GM19324 (cell line): Measurements from ENCODE around the gene RNF7.
"Not testable (repeated sequence)": the region's sequence is repeated elsewhere in the genome, so short reads cannot be mapped to it uniquely, and the experiment has no call there.

Experiments
- ATAC-seq: cut with Tn5 transposase; IDR thresholded peaks from one replicate; pipeline ENCODE4 v1.9.1; 2021; ENCODE audit warnings: mild to moderate bottlenecking, moderate library complexity; ENCODE audit not compliant: unreplicated experiment, low FRiP score

RNF7 gene

GRCh38 chr3:141729240-141729639 is 8.9 kb upstream of the RNF7 start:
- ATAC-seq = no peak

DNA sequence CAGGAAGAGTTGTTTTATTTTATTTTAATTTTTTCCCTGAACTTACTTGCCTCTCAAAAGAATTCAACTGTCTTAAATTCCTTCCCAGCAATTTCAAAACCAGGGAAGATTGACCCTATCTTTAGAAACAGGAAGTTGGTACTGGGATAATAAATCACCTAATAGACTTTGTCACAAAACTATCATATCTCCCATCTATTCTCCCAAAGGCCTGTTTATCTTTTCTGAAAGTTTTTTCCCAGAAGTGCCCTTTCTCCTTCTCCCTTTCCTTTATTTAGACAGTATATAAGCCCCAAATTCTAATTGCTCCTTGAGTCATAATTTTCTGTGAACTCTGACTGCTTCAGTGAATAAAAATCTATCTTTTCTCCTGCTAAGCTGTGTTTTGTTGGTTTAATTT is 2.9 kb upstream of the RNF7 start:
- ATAC-seq = no peak

GRCh38 chr3:141735770-141736465 is 2.2 kb upstream of the RNF7 start:
- no peak for ATAC-seq

GRCh38 chr3:141737093-141737492 is 1.0 kb upstream of the RNF7 start:
- no peak for ATAC-seq

DNA sequence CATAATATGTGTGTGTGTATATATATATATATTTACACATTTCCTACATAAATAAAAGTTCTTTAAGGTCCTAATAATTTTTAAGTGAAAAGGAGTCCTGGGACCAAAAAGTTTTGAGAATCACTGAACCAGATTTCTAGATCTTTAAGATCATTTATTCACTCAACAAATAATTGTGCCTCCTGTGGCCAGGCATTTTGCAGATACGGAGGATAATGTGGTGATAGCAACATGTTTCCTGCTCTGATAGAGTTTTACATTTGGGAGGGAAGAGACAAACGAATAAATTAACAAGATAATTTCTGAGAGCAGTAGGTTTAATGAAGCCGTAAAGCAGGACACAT is 448 bp upstream of the RNF7 start:
- no peak for ATAC-seq

- no peak for ATAC-seq
These were observed 829 bp downstream of the RNF7 start for GRCh38 chr3:141738891-141739363.

DNA sequence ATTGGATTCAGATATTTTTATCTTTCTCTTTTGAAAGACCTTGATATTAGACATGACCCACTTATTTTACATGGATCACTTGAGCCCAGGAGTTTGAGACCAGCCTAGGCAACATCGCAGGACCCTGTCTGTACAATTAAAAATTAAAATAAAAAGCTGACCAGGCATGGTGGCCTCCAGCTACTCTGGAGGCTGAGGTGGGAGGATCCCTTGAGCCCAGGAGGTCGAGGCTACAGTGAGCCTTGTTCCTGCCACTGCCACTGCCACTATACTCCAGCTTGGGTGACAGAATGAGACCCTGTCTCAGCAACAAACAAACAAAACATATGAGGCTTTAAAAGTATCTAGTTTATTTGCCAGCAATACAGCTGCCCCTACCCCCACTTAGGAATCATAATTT is 1.6 kb downstream of the RNF7 start:
- no peak for ATAC-seq

GRCh38 chr3:141740349-141740748 is 2.3 kb downstream of the RNF7 start:
- ATAC-seq = no peak

DNA sequence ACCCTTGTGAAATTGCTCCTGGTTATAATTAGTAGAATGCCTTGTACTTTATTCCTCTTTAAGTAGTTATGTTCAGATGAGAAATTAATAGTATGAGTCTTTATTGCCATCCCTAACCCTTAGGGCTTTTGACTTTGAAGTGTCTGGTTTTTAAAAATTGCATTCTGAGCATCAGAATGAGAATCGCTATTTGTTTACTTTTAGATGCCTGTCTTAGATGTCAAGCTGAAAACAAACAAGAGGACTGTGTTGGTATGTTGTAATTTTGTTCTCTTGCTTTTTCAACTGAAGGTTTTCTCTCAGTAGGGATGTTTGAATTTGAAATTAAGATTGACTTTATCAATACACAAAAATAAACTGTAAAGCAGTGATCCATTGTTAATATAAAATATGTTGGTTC is 5.2 kb downstream of the RNF7 start:
- no peak for ATAC-seq

- ATAC-seq = no peak
These were observed 8.9 kb downstream of the RNF7 start for GRCh38 chr3:141746962-141747361.

- no peak for ATAC-seq
These were observed 15.3 kb downstream of the RNF7 start for GRCh38 chr3:141753399-141753798.

DNA sequence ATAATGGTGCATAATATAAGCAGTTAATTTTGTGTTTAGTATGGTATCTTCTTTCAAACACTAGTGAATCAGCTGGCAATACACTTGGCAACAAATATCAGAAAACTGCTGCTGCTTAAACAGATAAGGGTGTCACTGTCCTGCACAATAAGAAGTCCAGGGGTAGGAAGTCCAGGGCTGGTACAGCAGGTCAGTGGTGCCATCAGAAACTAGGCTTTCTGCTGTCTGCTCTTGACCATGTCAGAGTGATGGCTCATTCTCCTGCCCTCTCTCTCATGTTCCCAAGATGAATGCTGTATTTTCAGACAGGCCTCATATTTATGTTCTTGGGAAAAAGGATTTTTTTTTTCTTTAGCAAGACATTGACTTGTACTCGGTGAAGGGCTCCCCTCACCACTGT is 15.9 kb downstream of the RNF7 start:
- ATAC-seq = no peak

GRCh38 chr3:141762552-141762951 is 24.5 kb downstream of the RNF7 start:
- not testable (repeated sequence) for ATAC-seq

- ATAC-seq = no peak
These were observed 25.1 kb downstream of the RNF7 start, which contains the start of gene GRK7 for GRCh38 chr3:141763088-141763750. Gene GRK7, plus strand, starts transcription at chr3:141763408. Its CDS starts 14,877 bp downstream, at chr3:141778285.

- ATAC-seq = no peak
These were observed 25.9 kb downstream of the RNF7 start for GRCh38 chr3:141764045-141764444.

- ATAC-seq = no peak
These were observed 26.4 kb downstream of the RNF7 start for GRCh38 chr3:141764465-141764864.

GRCh38 chr3:141764986-141765385 is 26.9 kb downstream of the RNF7 start:
- no peak for ATAC-seq

GRCh38 chr3:141767066-141767465 is 29.0 kb downstream of the RNF7 start:
- no peak for ATAC-seq

DNA sequence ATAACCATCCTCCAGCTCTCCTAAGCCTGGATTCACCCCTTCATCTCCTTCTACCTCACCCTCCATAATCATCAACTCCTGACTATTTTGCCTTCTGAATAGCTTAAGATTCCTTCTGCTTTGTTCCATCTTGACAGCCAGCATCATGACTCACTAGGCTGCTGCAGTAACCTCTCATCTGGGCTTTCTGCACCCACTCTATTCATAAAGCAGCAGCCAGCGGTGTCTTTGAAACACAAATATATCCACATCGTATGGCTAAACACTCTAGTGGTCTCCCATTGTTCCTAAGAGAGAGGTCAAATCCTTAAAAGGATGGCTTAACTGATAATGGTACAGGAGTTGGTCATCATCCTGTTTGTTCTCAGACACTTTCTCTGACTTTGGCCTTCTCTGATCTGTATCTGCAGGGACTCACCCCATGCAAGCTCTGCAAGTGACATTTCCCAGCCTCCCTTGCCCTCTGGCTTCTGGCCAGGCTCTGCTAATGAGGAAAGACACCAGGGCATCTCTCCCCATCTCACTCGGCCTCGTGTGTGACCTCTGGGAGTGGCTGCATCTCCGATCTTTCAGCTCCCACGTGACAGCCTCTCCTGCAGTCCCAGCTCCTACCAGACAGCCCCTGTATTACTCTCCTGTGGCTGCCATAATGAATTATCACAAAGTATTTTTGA is 31.3 kb downstream of the RNF7 start:
- no peak for ATAC-seq

DNA sequence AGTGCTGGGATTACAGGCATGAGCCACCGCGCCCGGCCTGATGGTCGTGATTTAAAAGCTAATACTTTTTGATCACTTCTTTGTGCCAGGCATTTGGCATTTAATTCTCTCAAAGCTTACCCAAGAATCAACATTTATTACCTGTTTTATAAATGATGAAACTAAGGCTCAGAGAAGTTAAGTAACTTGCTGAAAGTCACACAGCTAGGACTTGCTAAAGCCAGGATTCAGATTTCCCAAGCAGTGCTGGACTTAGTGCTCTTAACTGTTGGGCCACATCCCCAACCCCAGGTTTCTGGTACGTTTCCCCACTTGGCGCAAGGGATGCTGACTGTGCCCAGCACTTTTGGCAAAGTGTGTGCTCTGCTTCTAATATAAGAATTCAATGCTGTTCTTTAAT is 35.6 kb downstream of the RNF7 start:
- ATAC-seq = no peak

- no peak for ATAC-seq
These were observed 38.3 kb downstream of the RNF7 start for GRCh38 chr3:141776376-141776775.

- ATAC-seq = no peak
These were observed 38.8 kb downstream of the RNF7 start for GRCh38 chr3:141776885-141777284.
